Ectodermal cell (in vitro differentiated cells): Measurements from ENCODE around the gene ZNF528. TPM values are rescaled to one million over a fixed set of nuclear protein-coding genes. Genes with fewer than 3 reads are reported as not detected.

Source experiments
- H3K27ac ChIP-seq: 2 replicates; pipeline ENCODE4 v1.7.0; 2013; ENCODE audit warnings: mild to moderate bottlenecking, low read depth, low read length; ENCODE audit not compliant: insufficient read depth, poor library complexity, severe bottlenecking
- H3K27me3 ChIP-seq: 2 replicates; pipeline ENCODE4 v1.7.0; 2013; ENCODE audit warnings: mild to moderate bottlenecking, low read length; ENCODE audit not compliant: insufficient read depth, control insufficient read depth, poor library complexity, severe bottlenecking
- H3K36me3 ChIP-seq: one replicate; pipeline ENCODE4 v1.7.0; 2013; ENCODE audit warnings: low read length; ENCODE audit not compliant: control insufficient read depth, insufficient read depth
- H3K4me1 ChIP-seq: one replicate; pipeline ENCODE4 v1.7.0; 2013; ENCODE audit warnings: low read length; ENCODE audit not compliant: control insufficient read depth, insufficient read depth
- H3K4me3 ChIP-seq: 2 replicates; pipeline ENCODE4 v1.7.0; 2013; ENCODE audit warnings: low read depth, low read length, control low read depth; ENCODE audit not compliant: insufficient read depth
- H3K9me3 ChIP-seq: 2 replicates; pipeline ENCODE4 v1.7.0; 2013; ENCODE audit warnings: mild to moderate bottlenecking, low read length, moderate library complexity; ENCODE audit not compliant: control insufficient read depth
- WGBS, 2 experiments: methylation state at CpG; one replicate each; pipeline ENCODE4 v1.1.7; 2013; ENCODE audit warnings: missing lambda C conversion rate in 2 of 2; 5-methylcytosine and 5-hydroxymethylcytosine counted together
- polyA plus RNA-seq, 4 experiments: library from polyadenylated mRNA; stranded (reverse); fragments of 50-300 nt; gene quantifications; one replicate each; pipeline ENCODE4 v1.2.3, GENCODE V29; 2013

ZNF528 gene
- 5.0 TPM for polyA plus RNA-seq (2013, experiment 1 of 4)
- polyA plus RNA-seq (2013, experiment 2 of 4) = 7.4 TPM
- polyA plus RNA-seq (2013, experiment 3 of 4) = 1.6 TPM
- 2.0 TPM for polyA plus RNA-seq (2013, experiment 4 of 4)

DNA sequence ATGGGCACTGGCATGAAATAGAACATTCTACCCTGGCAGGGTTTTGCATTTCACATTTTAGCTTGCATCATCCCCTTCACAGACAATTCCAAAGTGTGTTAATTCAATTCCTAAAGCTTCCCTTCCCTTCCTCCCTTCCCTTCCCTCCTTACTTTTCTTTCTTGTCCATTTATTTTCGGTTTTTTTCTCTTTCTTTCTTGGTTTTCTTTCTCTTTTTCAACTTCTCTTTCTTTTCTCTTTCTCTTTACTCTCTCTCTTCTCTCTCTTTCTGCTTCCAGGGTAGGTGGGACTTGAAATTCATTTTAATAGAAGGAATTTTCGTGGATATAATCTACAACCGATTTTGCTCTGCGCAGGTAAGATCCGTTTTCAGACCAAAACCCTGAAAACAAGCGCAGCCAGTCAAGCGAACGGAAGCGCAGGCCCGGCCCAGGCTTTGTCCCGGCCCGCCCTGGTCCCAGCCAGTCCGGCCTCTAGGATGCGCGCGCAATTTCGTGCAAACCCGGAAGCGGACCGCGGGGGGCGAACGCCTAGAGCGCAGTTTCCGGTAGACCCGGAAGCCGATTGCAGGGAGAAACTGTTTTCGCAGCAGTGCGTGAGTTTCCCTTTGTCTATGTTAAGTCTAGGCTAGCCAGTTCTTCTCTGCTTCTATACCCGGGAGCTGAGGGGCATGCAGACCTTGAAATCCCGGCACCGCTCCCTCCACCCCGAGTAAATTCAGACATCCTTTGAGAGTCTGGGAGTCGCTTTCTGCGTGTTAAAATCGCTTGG lies at the start of gene ZNF528:
ZNF528 (plus strand) TSS at position 540 of the 771 bp plus-strand sequence. CDS start 4,165 bp downstream, outside the sequence.
- Histone ChIP-seq H3K27me3 (no peaks in the 10 kb centered on the region), H3K9me3 (peaks cover 2% of the 10 kb centered on the region), H3K36me3 (no peaks in the 10 kb centered on the region), H3K4me1 (no peaks in the 10 kb centered on the region), H3K27ac (no peak within 1 kb of the TSS), H3K4me3 (peak within 1 kb of the TSS; percentile 20)
- WGBS, 2 experiments = 76 to 77% methylated on average over 36 of the region's 36 CpGs

DNA sequence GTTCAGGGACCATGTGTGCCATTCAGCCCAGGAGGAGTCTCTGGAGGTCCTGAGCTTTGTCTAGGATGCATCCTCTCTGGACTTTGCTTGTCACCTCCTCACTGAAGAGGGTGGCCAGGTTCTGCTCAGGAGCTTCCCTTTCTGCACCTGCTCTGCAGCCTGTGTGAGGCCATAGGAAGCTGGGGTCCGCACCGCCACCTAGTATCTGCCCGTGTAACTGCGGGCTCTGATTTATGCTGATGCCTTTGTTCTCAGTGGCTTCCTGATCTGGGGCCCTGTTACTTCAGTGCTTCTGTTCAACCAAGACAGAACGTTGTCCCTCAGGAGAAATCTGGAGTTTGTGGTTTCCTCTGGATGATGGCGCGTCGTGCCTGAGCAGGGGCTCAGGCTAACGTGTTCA lies 46.1 kb upstream of the ZNF528 start:
- Histone ChIP-seq H3K27ac (no peak overlapping the region), H3K4me1 (no peaks in the 10 kb centered on the region), H3K4me3 (no peak overlapping the region), H3K36me3 (peaks cover 25% of the 10 kb centered on the region), H3K9me3 (no peaks in the 10 kb centered on the region), H3K27me3 (no peaks in the 10 kb centered on the region)
- 87 to 90% methylated on average over 9 of the region's 9 CpGs for WGBS, 2 experiments

DNA sequence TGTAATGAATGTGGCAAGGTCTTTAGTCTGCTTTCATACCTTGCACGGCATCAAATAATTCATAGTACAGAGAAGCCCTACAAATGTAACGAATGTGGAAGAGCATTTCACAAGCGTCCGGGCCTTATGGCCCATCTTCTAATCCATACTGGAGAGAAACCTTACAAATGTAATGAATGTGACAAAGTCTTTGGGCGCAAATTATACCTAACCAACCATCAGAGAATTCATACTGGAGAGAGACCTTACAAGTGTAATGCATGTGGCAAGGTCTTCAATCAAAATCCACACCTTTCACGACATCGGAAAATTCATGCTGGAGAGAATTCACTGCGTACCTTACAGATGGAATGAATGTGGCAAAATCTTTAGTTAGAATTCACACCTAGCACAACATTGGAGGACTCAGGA lies 31.2 kb upstream of the ZNF528 start:
- peaks cover 15% of the 10 kb centered on the region for H3K9me3 ChIP-seq
- H3K36me3 ChIP-seq = peaks cover 30% of the 10 kb centered on the region
- no peak overlapping the region for H3K27ac ChIP-seq
- WGBS, 2 experiments = 93 to 96% methylated on average over 8 of the region's 8 CpGs
- H3K27me3 ChIP-seq = no peaks in the 10 kb centered on the region
- no peaks in the 10 kb centered on the region for H3K4me1 ChIP-seq
- H3K4me3 ChIP-seq = no peak overlapping the region

DNA sequence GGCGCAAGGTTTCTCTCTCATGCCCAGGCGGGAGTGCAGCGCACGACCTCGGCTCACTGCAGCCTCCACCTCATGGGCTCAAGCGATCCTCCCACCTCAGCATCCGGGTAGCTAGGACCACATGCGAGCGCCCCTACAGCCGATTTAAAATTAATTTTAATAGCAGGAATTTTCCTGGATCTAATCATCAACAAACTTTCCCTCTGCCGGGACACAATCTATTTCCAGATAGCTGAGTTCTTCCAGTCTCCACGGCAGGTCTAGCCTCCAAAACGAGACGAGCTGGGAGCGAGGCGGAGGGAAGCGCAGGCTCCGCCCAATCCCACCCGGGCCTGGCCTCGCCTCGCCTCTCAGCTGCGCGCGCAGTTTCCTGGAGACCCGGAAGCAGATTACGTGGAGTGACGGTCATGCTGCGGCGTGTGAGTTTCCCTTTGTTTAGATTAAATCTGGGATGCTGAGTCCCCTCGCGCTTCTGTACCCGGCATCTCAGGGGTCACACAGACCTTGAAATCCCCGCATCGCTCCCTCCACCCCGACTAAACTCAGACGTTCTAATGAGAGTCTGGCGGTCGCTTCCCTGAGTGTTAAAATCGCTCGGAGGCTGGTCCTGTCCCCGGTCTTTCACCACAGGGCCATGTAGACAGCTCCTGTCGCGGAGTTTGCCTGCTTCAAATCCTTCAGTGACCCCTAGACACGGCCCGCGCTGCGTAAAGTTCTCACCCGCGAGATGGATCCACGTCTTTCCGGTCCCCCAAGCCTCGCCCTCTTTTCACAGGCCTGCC lies 27.9 kb upstream of the ZNF528 start, which contains the start of gene ZNF880:
ZNF880 (plus strand) TSS at position 365 of the 782 bp plus-strand sequence; CDS start at position 408, 43 bp downstream.
- peak within 1 kb of the TSS; percentile 90 for H3K27ac ChIP-seq
- H3K4me3 ChIP-seq = peak within 1 kb of the TSS; percentile 54
- H3K9me3 ChIP-seq = peaks cover 11% of the 10 kb centered on the region
- no peaks in the 10 kb centered on the region for H3K27me3 ChIP-seq
- 42 to 46% methylated on average over 52 of the region's 52 CpGs for WGBS, 2 experiments
- no peaks in the 10 kb centered on the region for H3K4me1 ChIP-seq
- peaks cover 27% of the 10 kb centered on the region for H3K36me3 ChIP-seq

GRCh38 chr19:52370341-52370710 lies 27.3 kb upstream of the ZNF528 start:
- H3K36me3 ChIP-seq = peaks cover 21% of the 10 kb centered on the region
- H3K9me3 ChIP-seq = peaks cover 7% of the 10 kb centered on the region
- H3K4me3 ChIP-seq = peak overlapping the region; percentile 54
- no peaks in the 10 kb centered on the region for H3K4me1 ChIP-seq
- H3K27ac ChIP-seq = peak overlapping the region; percentile 90
- no peaks in the 10 kb centered on the region for H3K27me3 ChIP-seq
- WGBS, 2 experiments = 72 to 78% methylated on average over 7 of the region's 7 CpGs

DNA sequence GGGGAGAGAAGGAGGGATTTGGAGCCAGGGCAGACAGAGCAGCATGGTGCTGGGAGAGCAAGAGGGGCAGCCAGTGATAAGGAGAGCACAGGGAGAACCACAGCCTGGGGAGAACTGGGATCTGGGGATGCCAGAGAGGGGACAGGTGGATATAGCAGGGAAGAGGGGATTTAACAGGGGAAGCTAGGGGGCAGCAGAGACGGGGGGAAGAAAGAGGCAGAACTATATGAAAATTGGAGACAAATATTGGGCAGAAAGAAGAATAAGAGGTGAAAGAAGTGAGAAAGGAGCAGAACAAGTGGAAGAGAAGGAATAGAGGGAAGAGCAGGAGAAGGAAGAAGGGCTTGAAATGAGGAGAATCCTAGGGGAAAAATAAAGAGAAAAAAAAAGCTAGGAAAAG lies 6.5 kb upstream of the ZNF528 start:
- peaks cover 2% of the 10 kb centered on the region for H3K9me3 ChIP-seq
- WGBS, 2 experiments = 65 to 69% methylated on average over 1 of the region's 1 CpG
- no peaks in the 10 kb centered on the region for H3K4me1 ChIP-seq
- H3K27me3 ChIP-seq = no peaks in the 10 kb centered on the region
- no peak overlapping the region for H3K27ac ChIP-seq
- H3K4me3 ChIP-seq = no peak overlapping the region
- H3K36me3 ChIP-seq = no peaks in the 10 kb centered on the region

DNA sequence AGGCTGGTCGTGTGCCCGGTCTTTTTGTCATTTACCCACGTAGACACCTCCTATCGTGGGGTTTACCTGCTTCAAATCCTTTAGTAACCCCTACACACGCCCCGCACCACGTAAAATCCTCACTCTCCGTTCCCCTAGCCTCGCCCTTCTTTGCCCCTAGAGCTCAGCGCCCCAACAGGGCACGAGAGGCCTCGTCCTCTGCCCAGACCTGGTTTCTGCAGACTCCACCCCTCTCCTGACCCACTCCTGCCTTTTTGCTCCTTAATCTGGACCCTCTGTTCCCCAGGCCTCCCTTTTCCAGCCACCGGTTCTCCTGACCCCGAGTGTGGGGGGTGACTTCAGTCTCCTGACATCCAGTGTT lies 412 bp downstream of the ZNF528 start:
- Histone ChIP-seq H3K36me3 (no peaks in the 10 kb centered on the region), H3K4me3 (peak overlapping the region; percentile 20), H3K27ac (no peak overlapping the region), H3K4me1 (no peaks in the 10 kb centered on the region), H3K9me3 (peaks cover 2% of the 10 kb centered on the region), H3K27me3 (no peaks in the 10 kb centered on the region)
- 82 to 85% methylated on average over 14 of the region's 14 CpGs for WGBS, 2 experiments

DNA sequence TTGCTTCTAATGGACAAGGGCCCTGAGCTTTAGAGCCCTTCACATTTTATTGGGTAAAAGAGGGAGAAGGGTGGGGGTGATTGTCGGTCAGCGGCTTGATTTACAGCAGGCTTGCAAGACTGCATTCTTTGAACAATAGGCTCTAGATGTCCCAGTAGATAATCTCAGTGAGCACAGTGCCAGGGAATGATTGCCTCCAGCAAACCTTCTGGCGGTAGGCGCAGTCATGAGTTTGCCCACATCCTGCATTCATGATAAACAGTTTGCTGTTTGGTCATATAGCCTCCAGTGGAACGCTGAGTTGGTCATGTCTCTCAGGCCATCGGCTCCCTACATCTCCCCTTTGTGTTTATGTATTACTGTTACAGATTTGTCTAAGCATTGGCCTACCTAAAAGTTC lies 12.6 kb downstream of the ZNF528 start:
- Histone ChIP-seq H3K4me1 (no peaks in the 10 kb centered on the region), H3K9me3 (no peaks in the 10 kb centered on the region), H3K36me3 (no peaks in the 10 kb centered on the region), H3K4me3 (no peak overlapping the region), H3K27ac (no peak overlapping the region), H3K27me3 (no peaks in the 10 kb centered on the region)
- 91 to 92% methylated on average over 6 of the region's 6 CpGs for WGBS, 2 experiments

- no peak overlapping the region for H3K4me3 ChIP-seq
- H3K4me1 ChIP-seq = no peaks in the 10 kb centered on the region
- peaks cover 3% of the 10 kb centered on the region for H3K9me3 ChIP-seq
- H3K36me3 ChIP-seq = no peaks in the 10 kb centered on the region
- H3K27ac ChIP-seq = no peak overlapping the region
- no peaks in the 10 kb centered on the region for H3K27me3 ChIP-seq
- 89 to 93% methylated on average over 5 of the region's 5 CpGs for WGBS, 2 experiments
Observed at GRCh38 chr19:52415711-52416110, 18.1 kb downstream of the ZNF528 start.

DNA sequence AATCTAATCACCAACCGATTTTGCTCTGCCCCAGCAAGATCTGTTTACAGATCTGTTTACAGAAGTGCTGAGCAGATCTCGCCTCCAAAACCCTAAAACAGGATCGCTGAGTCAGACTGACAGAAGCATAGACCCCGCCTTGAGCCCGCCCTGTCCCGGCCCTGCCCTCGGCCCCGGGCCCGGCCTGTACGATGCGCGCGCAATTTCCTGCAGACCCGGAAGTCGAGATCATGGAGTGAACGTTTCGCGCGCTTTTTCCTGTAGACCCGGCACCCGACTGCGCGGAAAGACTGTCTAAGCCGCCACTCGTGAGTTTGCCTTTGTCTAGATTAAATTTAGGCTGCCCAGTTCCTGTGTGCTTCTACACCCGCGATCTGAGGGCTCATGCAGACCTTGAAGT lies 31.3 kb downstream of the ZNF528 start, which contains the start of gene ZNF534:
ZNF534 (plus strand) TSS at position 212 of the 400 bp plus-strand sequence. CDS start 2,327 bp downstream, outside the sequence.
- Histone ChIP-seq H3K27ac (no peak within 1 kb of the TSS), H3K4me1 (no peaks in the 10 kb centered on the region), H3K4me3 (no peak within 1 kb of the TSS), H3K36me3 (no peaks in the 10 kb centered on the region), H3K27me3 (no peaks in the 10 kb centered on the region), H3K9me3 (peaks cover 2% of the 10 kb centered on the region)
- WGBS, 2 experiments = 94% methylated on average over 27 of the region's 27 CpGs
